Spleen (tissue), 11 donors: Measurements from ENCODE around the gene FADS1. TPM values are rescaled to one million over a fixed set of nuclear protein-coding genes. Genes with fewer than 3 reads are reported as not detected.
A peak's percentile ranks its signal among the peaks of the same experiment; 100 is the strongest.

ENCODE experiments used
- DNase-seq: peaks from one replicate; pipeline ENCODE4 v3.0.0-alpha.2; 2020
- H3K27ac ChIP-seq, 8 donors: fragments of 200-600 bp; sonication (generic) in 7 of 8; 1 replicate in 4 of 8; 2 replicates in 4 of 8; pipeline versions ENCODE4 v1.5.0 to v1.8.0; 2016 to 2021; ENCODE audit warnings: inconsistent platforms in 4 of 8, mild to moderate bottlenecking in 4 of 8, moderate library complexity in 1 of 8
- H3K27me3 ChIP-seq, 7 donors: fragments of 200-600 bp; sonication (generic) in 6 of 7; replicated peaks in 1 of 7; 1 replicate in 4 of 7; 2 replicates in 3 of 7; pipeline versions ENCODE4 v1.5.0 to v1.8.0; 2016 to 2021; ENCODE audit warnings: inconsistent platforms in 3 of 7, mild to moderate bottlenecking in 1 of 7
- H3K36me3 ChIP-seq, 6 donors: fragments of 200-600 bp; sonication (generic) in 5 of 6; 1 replicate in 4 of 6; 2 replicates in 2 of 6; pipeline versions ENCODE4 v1.5.0 to v1.8.0; 2016 to 2021; ENCODE audit warnings: inconsistent platforms in 2 of 6
- H3K4me1 ChIP-seq, 6 donors: fragments of 200-600 bp; sonication (generic) in 5 of 6; 1 replicate in 3 of 6; 2 replicates in 3 of 6; pipeline versions ENCODE4 v1.5.0 to v1.8.0; 2016 to 2021; ENCODE audit warnings: inconsistent platforms in 3 of 6
- H3K4me3 ChIP-seq, 8 donors: fragments of 200-600 bp; sonication (generic) in 7 of 8; 1 replicate in 4 of 8; 2 replicates in 4 of 8; pipeline versions ENCODE4 v1.5.0 to v1.8.0; 2016 to 2021; ENCODE audit warnings: inconsistent platforms in 4 of 8, mild to moderate bottlenecking in 4 of 8, moderate library complexity in 2 of 8
- H3K9me3 ChIP-seq, 8 donors: fragments of 200-600 bp; sonication (generic) in 7 of 8; 1 replicate in 4 of 8; 2 replicates in 4 of 8; pipeline versions ENCODE4 v1.5.0 to v1.8.0; 2016 to 2021; ENCODE audit warnings: inconsistent platforms in 4 of 8
- CTCF ChIP-seq, 11 experiments: fragments of 200-600 bp in 7 of 11; fragments of 450-650 bp in 4 of 11; sonication (generic) in 4 of 11; IDR thresholded peaks in 8 of 11; conservative IDR thresholded peaks in 3 of 11; 1 replicate in 7 of 11; 2 replicates in 4 of 11; pipeline versions ENCODE4 v1.4.0 to v1.8.0; 2016 to 2021; ENCODE audit warnings: antibody characterized with exemption in 11 of 11, inconsistent platforms in 4 of 11, mild to moderate bottlenecking in 1 of 11
- POLR2A ChIP-seq, 3 donors: fragments of 450-650 bp; IDR thresholded peaks; one replicate each; pipeline ENCODE4 v1.5.1; 2017; ENCODE audit warnings: antibody characterized with exemption in 3 of 3, mild to moderate bottlenecking in 1 of 3
- POLR2AphosphoS5 ChIP-seq, 3 donors: sonication (generic); formaldehyde crosslinking; IDR thresholded peaks; one replicate each; pipeline ENCODE4 v1.5.1; 2017; ENCODE audit warnings: antibody characterized with exemption in 3 of 3
- WGBS, 5 donors: extraction: QIAGEN DNeasy Blood & Tissue Kit in 3 of 5; methylation state at CpG; one replicate each; pipeline versions ENCODE4 v1.1.5 to v1.1.7; 2013 to 2018; 5-methylcytosine and 5-hydroxymethylcytosine counted together
- intact Hi-C: fragments of 100-400 bp; cut with DNase I; formaldehyde crosslinking; loops from one replicate; pipeline ENCODE4 v1.15.0; 2023; ENCODE audit warnings: low total_unique reads
- polyA plus RNA-seq, 3 donors: library from polyadenylated mRNA; stranded (reverse); fragments of 200-250 nt; gene quantifications; one replicate each; pipeline ENCODE4 v1.2.1, GENCODE V29; 2013
- total RNA-seq, 7 donors: library from RNA; depleted of rRNA in 3 of 7; stranded (reverse); fragments of >200 nt in 3 of 7; fragmentation: NEBNext Ultra II Directional in 4 of 7; extraction: Animal tissue kit (Norgen Biotek cat#: 25700) in 4 of 7; gene quantifications; one replicate each; pipeline versions ENCODE4 v1.1.0 to v1.2.1, GENCODE V29; 2016 to 2021
- donor health status: healthy with polysubstance abuse.
- donor health status: DM: no; HTN: no; CAD: no; lungs with moderate emphysema.
- donor health status: DM: no; HTN: no; CAD: no.
- donor health status: Bipolar disorder and iron deficiency.
- donor health status: healthy.
- donor health status: DM: no; HTN: no; CAD: no.
- donor health status: DM: yes; HTN: yes; CAD: no.

Gene FADS1
- total and polyA plus RNA-seq, 10 donors, result 2.2 to 25.6 (median 10.4) TPM

GRCh38 chr11:61776561-61777075 is 40.2 kb downstream of the FADS1 start:
- Histone ChIP-seq H3K9me3 (no peaks in the 10 kb centered on the region), H3K4me3 (peak overlapping the region in 3 of 8 donors; percentile 35 to 66 (median 36)), H3K4me1 (peaks cover 8 to 39% (median 20%) of the 10 kb centered on the region in 6 donors), H3K27ac (peak overlapping the region in 2 of 8 donors; percentile 6 to 15), H3K27me3 (peaks cover 0 to 18% (median 0%) of the 10 kb centered on the region in 7 donors), H3K36me3 (no peaks in the 10 kb centered on the region)
- intact Hi-C loops, result no loop called here
- WGBS, 5 donors, result 30 to 74% (median 63%) methylated on average over 3 to 9 of the region's 9 CpGs
- DNase-seq, result no peak
- TF ChIP-seq CTCF (IDR thresholded peaks at IDR 0.05 in 8 of 11, conservative IDR thresholded peaks at IDR 0.05 in 3 of 11), result peak in 9 of 11 experiments; percentile 37 to 80 (median 54)
- TF ChIP-seq POLR2A (IDR thresholded peaks at IDR 0.05), result no peak
- TF ChIP-seq POLR2AphosphoS5 (IDR thresholded peaks at IDR 0.05), result no peak

GRCh38 chr11:61775606-61776554 is 40.9 kb downstream of the FADS1 start:
- Histone ChIP-seq H3K27ac (no peak overlapping the region), H3K27me3 (peaks cover 0 to 18% (median 0%) of the 10 kb centered on the region in 7 donors), H3K9me3 (no peaks in the 10 kb centered on the region), H3K4me1 (peaks cover 8 to 39% (median 20%) of the 10 kb centered on the region in 6 donors), H3K36me3 (no peaks in the 10 kb centered on the region), H3K4me3 (no peak overlapping the region)
- WGBS, 5 donors, result 74 to 90% (median 83%) methylated on average over 12 to 20 of the region's 20 CpGs
- TF ChIP-seq POLR2A (IDR thresholded peaks at IDR 0.05), result no peak
- no peak for TF ChIP-seq CTCF (IDR thresholded peaks at IDR 0.05 in 8 of 11, conservative IDR thresholded peaks at IDR 0.05 in 3 of 11)
- no peak for TF ChIP-seq POLR2AphosphoS5 (IDR thresholded peaks at IDR 0.05)
- DNase-seq, result no peak
- intact Hi-C loops, result no loop called here

- H3K36me3 ChIP-seq, result no peaks in the 10 kb centered on the region
- 84 to 98% (median 93%) methylated on average over 5 to 6 of the region's 6 CpGs for WGBS, 5 donors
- no peak for DNase-seq
- no peak overlapping the region for H3K27ac ChIP-seq
- H3K4me3 ChIP-seq, result no peak overlapping the region
- H3K4me1 ChIP-seq, result peaks cover 8 to 39% (median 20%) of the 10 kb centered on the region in 6 donors
- no peaks in the 10 kb centered on the region for H3K9me3 ChIP-seq
- intact Hi-C loops, result no loop called here
- H3K27me3 ChIP-seq, result peaks cover 0 to 18% (median 0%) of the 10 kb centered on the region in 7 donors
- no peak for TF ChIP-seq POLR2A (IDR thresholded peaks at IDR 0.05)
- no peak for TF ChIP-seq POLR2AphosphoS5 (IDR thresholded peaks at IDR 0.05)
- TF ChIP-seq CTCF (IDR thresholded peaks at IDR 0.05 in 8 of 11, conservative IDR thresholded peaks at IDR 0.05 in 3 of 11), result no peak
Observed at GRCh38 chr11:61775106-61775505, 41.7 kb downstream of the FADS1 start.

GRCh38 chr11:61774411-61774810 is 42.4 kb downstream of the FADS1 start:
- no peak for TF ChIP-seq CTCF (IDR thresholded peaks at IDR 0.05 in 8 of 11, conservative IDR thresholded peaks at IDR 0.05 in 3 of 11)
- TF ChIP-seq POLR2AphosphoS5 (IDR thresholded peaks at IDR 0.05), result no peak
- TF ChIP-seq POLR2A (IDR thresholded peaks at IDR 0.05), result no peak
- Histone ChIP-seq H3K27me3 (peaks cover 0 to 18% (median 0%) of the 10 kb centered on the region in 7 donors), H3K27ac (no peak overlapping the region), H3K4me3 (no peak overlapping the region), H3K9me3 (no peaks in the 10 kb centered on the region), H3K36me3 (no peaks in the 10 kb centered on the region), H3K4me1 (peaks cover 8 to 39% (median 20%) of the 10 kb centered on the region in 6 donors)
- intact Hi-C loops, result no loop called here
- no peak for DNase-seq
- 83 to 90% (median 86%) methylated on average over 11 to 12 of the region's 12 CpGs for WGBS, 5 donors
